Neural cell (in vitro differentiated cells): ENCODE results near the gene ADARB1. TPM values are rescaled to one million over a fixed set of nuclear protein-coding genes. Genes with fewer than 3 reads are reported as not detected.

Experiments
- H2AFZ ChIP-seq: fragments of 200-600, 300-800 bp; sonication (generic), shearing (Covaris generic); 2 replicates; pipeline ENCODE4 v1.6.0; 2014; ENCODE audit warnings: low read depth, mild to moderate bottlenecking, antibody characterized with exemption, low read length, moderate library complexity
- H3F3A ChIP-seq: fragments of 200-600 bp; shearing (Covaris generic); 2 replicates; pipeline ENCODE4 v1.6.1; 2016; ENCODE audit warnings: mild to moderate bottlenecking, moderate library complexity, mixed read lengths, antibody characterized with exemption, low read length; ENCODE audit not compliant: insufficient read depth, poor library complexity, severe bottlenecking
- H3K27ac ChIP-seq: fragments of 200-600, 300-800 bp; sonication (generic), shearing (Covaris generic); 2 replicates; pipeline ENCODE4 v1.5.1; 2014; ENCODE audit warnings: mild to moderate bottlenecking, low read length, moderate library complexity
- H3K27me3 ChIP-seq: fragments of 300-800, 200-600 bp; sonication (generic), shearing (Covaris generic); 2 replicates; pipeline ENCODE4 v1.6.0; 2014; ENCODE audit warnings: mild to moderate bottlenecking, low read depth, low read length, moderate library complexity; ENCODE audit not compliant: insufficient read depth
- H3K36me3 ChIP-seq: fragments of 300-800, 200-600 bp; sonication (generic), shearing (Covaris generic); 2 replicates; pipeline ENCODE4 v1.5.1; 2014; ENCODE audit warnings: mild to moderate bottlenecking, antibody characterized with exemption, low read length, moderate library complexity; ENCODE audit not compliant: insufficient read depth
- H3K4me2 ChIP-seq: fragments of 300-800, 200-600 bp; sonication (generic), shearing (Covaris generic); 2 replicates; pipeline ENCODE4 v1.6.0; 2014; ENCODE audit warnings: mild to moderate bottlenecking, low read length
- H3K4me3 ChIP-seq: fragments of 300-800, 200-600 bp; sonication (generic), shearing (Covaris generic); 2 replicates; pipeline ENCODE4 v1.5.1; 2014; ENCODE audit warnings: mild to moderate bottlenecking, low read length, moderate library complexity
- H3K79me2 ChIP-seq: fragments of 200-600 bp; shearing (Covaris generic); replicated peaks from 2 replicates; pipeline ENCODE4 v1.6.0; 2014; ENCODE audit warnings: mild to moderate bottlenecking, low read length, moderate library complexity; ENCODE audit not compliant: insufficient read depth
- H3K9ac ChIP-seq: fragments of 300-800, 200-600 bp; sonication (generic), shearing (Covaris generic); 2 replicates; pipeline ENCODE4 v1.6.1; 2016; ENCODE audit warnings: mild to moderate bottlenecking, low read length, mixed read lengths
- H3K9me2 ChIP-seq: fragments of 200-600 bp; shearing (Covaris generic); 2 replicates; pipeline ENCODE4 v1.6.1; 2016; ENCODE audit warnings: mild to moderate bottlenecking, low read length, mixed read lengths; ENCODE audit not compliant: insufficient read depth
- H3K9me3 ChIP-seq: fragments of 200-600, 300-800 bp; sonication (generic), shearing (Covaris generic); 2 replicates; pipeline ENCODE4 v1.6.1; 2016; ENCODE audit warnings: mild to moderate bottlenecking, mixed run types, low read length, moderate library complexity, mixed read lengths
- H4K20me1 ChIP-seq: fragments of 200-600 bp; shearing (Covaris generic); 2 replicates; pipeline ENCODE4 v1.6.1; 2016; ENCODE audit warnings: mild to moderate bottlenecking, mixed run types; ENCODE audit not compliant: insufficient read depth
- EP300 ChIP-seq: fragments of 450-650 bp; conservative IDR thresholded peaks from 2 replicates; pipeline ENCODE4 v1.6.1; 2014; ENCODE audit warnings: antibody characterized with exemption, mild to moderate bottlenecking, moderate library complexity; ENCODE audit not compliant: poor library complexity, severe bottlenecking
- EZH2 ChIP-seq: fragments of 200-600, 300-800 bp; shearing (Covaris generic), sonication (generic); IDR thresholded peaks from 2 replicates; pipeline ENCODE4 v1.6.1; 2014; ENCODE audit warnings: antibody characterized with exemption, low read length, borderline replicate concordance, mild to moderate bottlenecking; ENCODE audit not compliant: insufficient read depth, poor library complexity, severe bottlenecking
- MXI1 ChIP-seq: fragments of 450-650 bp; conservative IDR thresholded peaks from 2 replicates; pipeline ENCODE4 v1.6.1; 2014; ENCODE audit warnings: antibody characterized with exemption, mild to moderate bottlenecking; ENCODE audit not compliant: poor library complexity, severe bottlenecking
- POLR2AphosphoS5 ChIP-seq: IDR thresholded peaks from 2 replicates; pipeline ENCODE4 v1.6.1; 2012
- RAD21 ChIP-seq: fragments of 450-650 bp; conservative IDR thresholded peaks from 2 replicates; pipeline ENCODE4 v1.6.1; 2014; ENCODE audit warnings: antibody characterized with exemption, mild to moderate bottlenecking, moderate library complexity
- REST ChIP-seq: IDR thresholded peaks from 2 replicates; pipeline ENCODE4 v1.6.1; 2012; ENCODE audit warnings: borderline replicate concordance
- SMC3 ChIP-seq: fragments of 450-650 bp; conservative IDR thresholded peaks from 2 replicates; pipeline ENCODE4 v1.6.1; 2014; ENCODE audit warnings: antibody characterized with exemption, mild to moderate bottlenecking, moderate library complexity; ENCODE audit not compliant: poor library complexity
- TAF1 ChIP-seq: IDR thresholded peaks from 2 replicates; pipeline ENCODE4 v1.6.1; 2012; ENCODE audit warnings: low read depth
- polyA plus RNA-seq: library from polyadenylated mRNA; depleted of rRNA; stranded (reverse); fragments of >200 nt; gene quantifications from 2 replicates; pipeline ENCODE4 v1.2.3, GENCODE V29; 2014
- TF ChIP-seq, protein P1 (sequence below): fragments of 450-650 bp; IDR thresholded peaks from 2 replicates; pipeline ENCODE4 v1.5.1; 2014; ENCODE audit warnings: antibody characterized with exemption, mild to moderate bottlenecking, moderate library complexity; ENCODE audit not compliant: poor library complexity, severe bottlenecking

The ADARB1 gene
- polyA plus RNA-seq, 1 donor from 2014 or later = 8.9 TPM

GRCh38 chr21:45248893-45249381 is 174.6 kb downstream of the ADARB1 start:
- Histone ChIP-seq H3K27ac (no peak overlapping the region), H3K4me2 (no peak overlapping the region), H3K36me3 (no peaks in the 10 kb centered on the region), H3F3A (no peaks in the 10 kb centered on the region), H3K27me3 (no peaks in the 10 kb centered on the region), H3K9me3 (no peaks in the 10 kb centered on the region), H3K9ac (no peak overlapping the region), H3K79me2 (no peaks in the 10 kb centered on the region), H3K4me3 (no peak overlapping the region), H3K9me2 (no peaks in the 10 kb centered on the region), H4K20me1 (no peaks in the 10 kb centered on the region), H2AFZ (no peak overlapping the region)
- no peak for TF ChIP-seq EP300
- TF ChIP-seq, protein P1, sequence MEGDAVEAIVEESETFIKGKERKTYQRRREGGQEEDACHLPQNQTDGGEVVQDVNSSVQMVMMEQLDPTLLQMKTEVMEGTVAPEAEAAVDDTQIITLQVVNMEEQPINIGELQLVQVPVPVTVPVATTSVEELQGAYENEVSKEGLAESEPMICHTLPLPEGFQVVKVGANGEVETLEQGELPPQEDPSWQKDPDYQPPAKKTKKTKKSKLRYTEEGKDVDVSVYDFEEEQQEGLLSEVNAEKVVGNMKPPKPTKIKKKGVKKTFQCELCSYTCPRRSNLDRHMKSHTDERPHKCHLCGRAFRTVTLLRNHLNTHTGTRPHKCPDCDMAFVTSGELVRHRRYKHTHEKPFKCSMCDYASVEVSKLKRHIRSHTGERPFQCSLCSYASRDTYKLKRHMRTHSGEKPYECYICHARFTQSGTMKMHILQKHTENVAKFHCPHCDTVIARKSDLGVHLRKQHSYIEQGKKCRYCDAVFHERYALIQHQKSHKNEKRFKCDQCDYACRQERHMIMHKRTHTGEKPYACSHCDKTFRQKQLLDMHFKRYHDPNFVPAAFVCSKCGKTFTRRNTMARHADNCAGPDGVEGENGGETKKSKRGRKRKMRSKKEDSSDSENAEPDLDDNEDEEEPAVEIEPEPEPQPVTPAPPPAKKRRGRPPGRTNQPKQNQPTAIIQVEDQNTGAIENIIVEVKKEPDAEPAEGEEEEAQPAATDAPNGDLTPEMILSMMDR = no peak
- TF ChIP-seq RAD21 = no peak
- no peak for TF ChIP-seq REST
- TF ChIP-seq MXI1 = no peak
- TF ChIP-seq TAF1 = no peak
- TF ChIP-seq POLR2AphosphoS5 = no peak
- TF ChIP-seq SMC3 = no peak
- no peak for TF ChIP-seq EZH2

GRCh38 chr21:45249626-45250025 is 175.2 kb downstream of the ADARB1 start:
- H3K9me3 ChIP-seq = no peaks in the 10 kb centered on the region
- H3K36me3 ChIP-seq = no peaks in the 10 kb centered on the region
- H3K4me2 ChIP-seq = no peak overlapping the region
- no peaks in the 10 kb centered on the region for H3K9me2 ChIP-seq
- TF ChIP-seq MXI1 = no peak
- TF ChIP-seq SMC3 = no peak
- no peak for TF ChIP-seq REST
- TF ChIP-seq POLR2AphosphoS5 = no peak
- TF ChIP-seq, protein P1 = no peak
- TF ChIP-seq EP300 = no peak
- TF ChIP-seq RAD21 = no peak
- no peak for TF ChIP-seq TAF1
- no peak for TF ChIP-seq EZH2
- no peak overlapping the region for H3K27ac ChIP-seq
- no peak overlapping the region for H3K4me3 ChIP-seq
- H3F3A ChIP-seq = no peaks in the 10 kb centered on the region
- H3K79me2 ChIP-seq = no peaks in the 10 kb centered on the region
- H2AFZ ChIP-seq = no peak overlapping the region
- H3K27me3 ChIP-seq = no peaks in the 10 kb centered on the region
- no peak overlapping the region for H3K9ac ChIP-seq
- H4K20me1 ChIP-seq = no peaks in the 10 kb centered on the region
